K562 (cell line): ENCODE results near the gene ECT2L.

Experiments used
- ATF2 ChIP-seq: sonication (generic); formaldehyde crosslinking; IDR thresholded peaks from 2 replicates; pipeline ENCODE4 v1.8.1; 2022; ENCODE audit warnings: missing genetic modification reagents
- CTCF ChIP-seq, 3 experiments: IDR thresholded peaks in 2 of 3; conservative IDR thresholded peaks in 1 of 3; 2 replicates each; pipeline ENCODE4 v1.5.1; 2011 to 2012; ENCODE audit warnings: low read length in 3 of 3, mild to moderate bottlenecking in 3 of 3, control low read depth in 2 of 3, improper control_type of control experiment in 1 of 3, inconsistent platforms in 1 of 3, low read depth in 1 of 3, mixed read lengths in 1 of 3, moderate library complexity in 1 of 3; ENCODE audit not compliant: insufficient read depth in 2 of 3
- EZH2 ChIP-seq: IDR thresholded peaks from 2 replicates; pipeline ENCODE4 v1.6.1; 2012; ENCODE audit warnings: low read depth, mild to moderate bottlenecking, inconsistent platforms, low read length, borderline replicate concordance
- HCFC1 ChIP-seq: IDR thresholded peaks from 2 replicates; pipeline ENCODE4 v1.6.1; 2012; ENCODE audit warnings: low read depth, low read length, improper control_type of control experiment
- RAD21 ChIP-seq, 2 experiments: fragments of 250-450 bp in 1 of 2; fragments of 450-650 bp in 1 of 2; sonication (Bioruptor Pico) in 1 of 2; formaldehyde crosslinking in 1 of 2; IDR thresholded peaks in 1 of 2; conservative IDR thresholded peaks in 1 of 2; 2 replicates each; pipeline versions ENCODE4 v1.4.0 to v1.8.0; 2020 to 2022; ENCODE audit warnings: mild to moderate bottlenecking in 2 of 2, moderate library complexity in 1 of 2
- ZNF384 ChIP-seq: IDR thresholded peaks from 2 replicates; pipeline ENCODE4 v1.6.1; 2012; ENCODE audit warnings: low read depth, low read length, improper control_type of control experiment
- TF ChIP-seq, protein P1 (sequence below): fragments of 200-800 bp; sonication (Bioruptor generic); IDR thresholded peaks from 2 replicates; pipeline ENCODE4 v1.6.1; 2017; ENCODE audit warnings: missing genetic modification characterization, missing compliant biosample characterization

DNA sequence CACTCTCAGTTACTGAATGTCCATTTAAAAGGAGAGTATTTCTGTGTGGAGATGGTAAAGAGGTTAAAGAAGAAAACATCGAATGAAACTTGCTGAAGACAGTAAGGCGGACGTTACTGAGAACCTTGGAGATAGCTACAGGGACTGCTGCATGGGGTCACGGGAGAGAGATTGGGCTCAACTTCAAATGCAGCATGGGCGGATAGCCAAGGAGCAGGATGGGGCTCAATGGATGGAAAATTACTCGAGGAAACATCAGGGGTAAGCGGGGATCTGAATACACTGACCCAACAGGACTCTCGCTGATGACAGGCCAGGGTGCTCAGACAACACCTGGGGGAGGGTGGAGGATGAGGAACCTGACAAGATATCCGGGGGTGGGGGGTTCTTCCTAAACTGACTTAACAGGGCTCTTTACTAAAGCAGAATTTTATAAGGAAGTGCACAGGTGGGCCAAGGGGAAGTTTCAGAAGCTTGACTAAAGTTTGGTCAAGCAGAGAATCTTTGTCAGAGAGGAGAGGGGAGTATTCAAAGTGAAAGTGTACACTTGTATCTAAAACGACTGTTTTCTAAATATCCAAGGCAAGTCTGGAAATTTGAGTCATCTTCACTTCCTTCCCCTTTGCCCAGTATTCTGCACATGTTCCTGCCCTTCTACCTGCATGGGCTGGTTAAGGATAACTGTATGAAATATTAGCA is 22.8 kb downstream of the ECT2L start:
- no peak for TF ChIP-seq HCFC1
- no peak for TF ChIP-seq EZH2
- no peak for TF ChIP-seq ATF2 (CRISPR knock-in tag)
- TF ChIP-seq, protein P1, sequence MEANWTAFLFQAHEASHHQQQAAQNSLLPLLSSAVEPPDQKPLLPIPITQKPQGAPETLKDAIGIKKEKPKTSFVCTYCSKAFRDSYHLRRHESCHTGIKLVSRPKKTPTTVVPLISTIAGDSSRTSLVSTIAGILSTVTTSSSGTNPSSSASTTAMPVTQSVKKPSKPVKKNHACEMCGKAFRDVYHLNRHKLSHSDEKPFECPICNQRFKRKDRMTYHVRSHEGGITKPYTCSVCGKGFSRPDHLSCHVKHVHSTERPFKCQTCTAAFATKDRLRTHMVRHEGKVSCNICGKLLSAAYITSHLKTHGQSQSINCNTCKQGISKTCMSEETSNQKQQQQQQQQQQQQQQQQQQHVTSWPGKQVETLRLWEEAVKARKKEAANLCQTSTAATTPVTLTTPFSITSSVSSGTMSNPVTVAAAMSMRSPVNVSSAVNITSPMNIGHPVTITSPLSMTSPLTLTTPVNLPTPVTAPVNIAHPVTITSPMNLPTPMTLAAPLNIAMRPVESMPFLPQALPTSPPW, result no peak
- TF ChIP-seq RAD21 (CRISPR knock-in tag; conservative IDR thresholded peaks at IDR 0.05 in 1 of 2, IDR thresholded peaks at IDR 0.05 in 1 of 2), result no peak
- no peak for TF ChIP-seq ZNF384
- no peak for TF ChIP-seq CTCF (IDR thresholded peaks at IDR 0.05 in 2 of 3, conservative IDR thresholded peaks at IDR 0.05 in 1 of 3; ENCODE audit: insufficient read depth in 2 of 3, low read depth in 1 of 3, low read length in 3 of 3)
